ENCODE data around the gene MFSD2B.

Gene MFSD2B

DNA sequence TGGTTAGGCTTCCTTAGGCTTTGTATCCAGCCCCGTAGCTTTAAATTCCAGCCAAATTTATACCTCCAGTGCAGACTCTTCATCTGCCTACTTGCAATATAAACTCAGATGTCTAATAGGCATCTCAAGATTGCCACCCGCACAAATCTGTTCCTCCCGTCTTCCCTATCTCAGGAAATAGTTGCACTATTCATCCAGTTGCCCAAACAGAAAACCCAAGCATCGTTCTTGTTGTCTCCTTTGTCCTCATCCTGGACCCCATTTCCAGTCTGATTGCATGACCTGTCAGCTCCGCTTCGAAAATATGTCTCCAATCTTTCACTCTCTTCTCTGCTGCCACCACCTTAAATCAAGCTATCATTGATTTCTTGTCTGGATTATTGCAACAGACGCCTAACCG lies 41.9 kb downstream of the MFSD2B start:
- no peaks in the 10 kb centered on the region for H3K9me3 ChIP-seq (ENCODE audit: control insufficient read depth, insufficient read depth, low read length)
- DNase-seq (ENCODE audit: low read depth, low spot score) = no peak
- no peak overlapping the region for H3K4me3 ChIP-seq (ENCODE audit: low read length)
- H3K27ac ChIP-seq (ENCODE audit: low read length) = no peak overlapping the region
- WGBS (ENCODE audit: insufficient coverage, insufficient read length) = no CpG with 5 or more reads among the region's 8 CpGs
- H3K27me3 ChIP-seq (ENCODE audit: control insufficient read depth, insufficient read depth, low read length) = no peaks in the 10 kb centered on the region
- H3K4me1 ChIP-seq (ENCODE audit: control insufficient read depth, insufficient read depth, low read length) = no peaks in the 10 kb centered on the region
- H3K36me3 ChIP-seq (ENCODE audit: control insufficient read depth, insufficient read depth, low read length) = peaks cover 3% of the 10 kb centered on the region; the same call in 1 of the 2 replicates

GRCh38 chr2:24052951-24053350 lies 43.1 kb downstream of the MFSD2B start:
- peaks cover 3% of the 10 kb centered on the region; the same call in 1 of the 2 replicates for H3K36me3 ChIP-seq (ENCODE audit: control insufficient read depth, insufficient read depth, low read length)
- WGBS (ENCODE audit: insufficient coverage, insufficient read length) = no CpG with 5 or more reads among the region's 1 CpG
- DNase-seq (ENCODE audit: low read depth, low spot score) = no peak
- H3K4me1 ChIP-seq (ENCODE audit: control insufficient read depth, insufficient read depth, low read length) = no peaks in the 10 kb centered on the region
- H3K27ac ChIP-seq (ENCODE audit: low read length) = no peak overlapping the region
- H3K27me3 ChIP-seq (ENCODE audit: control insufficient read depth, insufficient read depth, low read length) = no peaks in the 10 kb centered on the region
- no peak overlapping the region for H3K4me3 ChIP-seq (ENCODE audit: low read length)
- H3K9me3 ChIP-seq (ENCODE audit: control insufficient read depth, insufficient read depth, low read length) = no peaks in the 10 kb centered on the region

DNA sequence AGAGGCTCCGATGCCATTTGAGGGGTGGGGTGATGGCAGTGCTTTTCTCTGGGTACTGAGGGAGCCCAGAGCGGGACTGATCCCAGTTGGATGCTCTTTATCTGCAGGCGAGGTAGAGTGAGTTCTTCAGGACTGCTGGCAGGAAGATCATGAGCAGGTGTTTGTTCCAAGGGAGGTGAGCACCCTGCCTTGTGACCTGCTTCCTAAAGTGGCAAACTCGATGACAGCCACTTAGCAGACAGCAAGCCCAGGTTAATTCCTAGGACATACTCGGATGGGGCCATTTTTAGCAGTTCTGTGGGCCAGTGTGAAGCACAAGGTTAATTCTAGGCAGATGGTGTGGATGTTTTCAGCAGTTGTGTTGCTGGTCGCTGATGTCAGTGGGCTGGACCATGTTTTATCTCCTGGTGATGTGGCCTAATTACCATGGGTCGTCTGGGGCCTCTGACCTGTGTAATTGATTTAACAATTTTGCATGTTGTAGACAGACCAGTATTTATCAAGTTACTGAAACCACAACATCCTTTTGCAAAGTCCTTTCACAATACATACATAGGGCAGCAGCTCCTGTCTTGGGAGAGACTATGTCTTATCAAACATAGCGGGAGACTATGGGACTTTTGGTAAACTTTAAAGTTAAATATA lies 44.6 kb downstream of the MFSD2B start:
- no peak for DNase-seq (ENCODE audit: low read depth, low spot score)
- H3K27me3 ChIP-seq (ENCODE audit: control insufficient read depth, insufficient read depth, low read length) = no peaks in the 10 kb centered on the region
- WGBS (ENCODE audit: insufficient coverage, insufficient read length) = no CpG with 5 or more reads among the region's 8 CpGs
- peaks cover 3% of the 10 kb centered on the region; the same call in 1 of the 2 replicates for H3K36me3 ChIP-seq (ENCODE audit: control insufficient read depth, insufficient read depth, low read length)
- H3K4me3 ChIP-seq (ENCODE audit: low read length) = no peak overlapping the region
- H3K9me3 ChIP-seq (ENCODE audit: control insufficient read depth, insufficient read depth, low read length) = no peaks in the 10 kb centered on the region
- H3K4me1 ChIP-seq (ENCODE audit: control insufficient read depth, insufficient read depth, low read length) = no peaks in the 10 kb centered on the region
- no peak overlapping the region for H3K27ac ChIP-seq (ENCODE audit: low read length)

- WGBS (ENCODE audit: insufficient coverage, insufficient read length) = no CpG with 5 or more reads among the region's 6 CpGs
- no peaks in the 10 kb centered on the region for H3K9me3 ChIP-seq (ENCODE audit: control insufficient read depth, insufficient read depth, low read length)
- H3K27me3 ChIP-seq (ENCODE audit: control insufficient read depth, insufficient read depth, low read length) = no peaks in the 10 kb centered on the region
- H3K4me3 ChIP-seq (ENCODE audit: low read length) = no peak overlapping the region
- H3K4me1 ChIP-seq (ENCODE audit: control insufficient read depth, insufficient read depth, low read length) = no peaks in the 10 kb centered on the region
- H3K36me3 ChIP-seq (ENCODE audit: control insufficient read depth, insufficient read depth, low read length) = peaks cover 3% of the 10 kb centered on the region; the same call in 1 of the 2 replicates
- no peak overlapping the region for H3K27ac ChIP-seq (ENCODE audit: low read length)
- no peak for DNase-seq (ENCODE audit: low read depth, low spot score)
These were observed 45.9 kb downstream of the MFSD2B start for GRCh38 chr2:24055750-24056149.

GRCh38 chr2:24058564-24059271 lies 48.8 kb downstream of the MFSD2B start:
- Histone ChIP-seq H3K4me1 (ENCODE audit: control insufficient read depth, insufficient read depth, low read length) (no peaks in the 10 kb centered on the region), H3K36me3 (ENCODE audit: control insufficient read depth, insufficient read depth, low read length) (peaks cover 8% of the 10 kb centered on the region; the same call in 1 of the 2 replicates), H3K4me3 (ENCODE audit: low read length) (no peak overlapping the region), H3K9me3 (ENCODE audit: control insufficient read depth, insufficient read depth, low read length) (no peaks in the 10 kb centered on the region), H3K27me3 (ENCODE audit: control insufficient read depth, insufficient read depth, low read length) (no peaks in the 10 kb centered on the region), H3K27ac (ENCODE audit: low read length) (no peak overlapping the region)
- DNase-seq (ENCODE audit: low read depth, low spot score) = no peak
- no CpG with 5 or more reads among the region's 4 CpGs for WGBS (ENCODE audit: insufficient coverage, insufficient read length)

- H3K9me3 ChIP-seq (ENCODE audit: control insufficient read depth, insufficient read depth, low read length) = no peaks in the 10 kb centered on the region
- H3K36me3 ChIP-seq (ENCODE audit: control insufficient read depth, insufficient read depth, low read length) = peaks cover 5% of the 10 kb centered on the region; the same call in 1 of the 2 replicates
- H3K4me3 ChIP-seq (ENCODE audit: low read length) = no peak overlapping the region
- H3K4me1 ChIP-seq (ENCODE audit: control insufficient read depth, insufficient read depth, low read length) = no peaks in the 10 kb centered on the region
- whole genome bisulfite sequencing (ENCODE audit: insufficient coverage, insufficient read length) = no CpG with 5 or more reads among the region's 2 CpGs
- DNase-seq (ENCODE audit: low read depth, low spot score) = no peak
- no peaks in the 10 kb centered on the region for H3K27me3 ChIP-seq (ENCODE audit: control insufficient read depth, insufficient read depth, low read length)
- H3K27ac ChIP-seq (ENCODE audit: low read length) = no peak overlapping the region
These were observed 55.5 kb downstream of the MFSD2B start for GRCh38 chr2:24065341-24065740.

DNA sequence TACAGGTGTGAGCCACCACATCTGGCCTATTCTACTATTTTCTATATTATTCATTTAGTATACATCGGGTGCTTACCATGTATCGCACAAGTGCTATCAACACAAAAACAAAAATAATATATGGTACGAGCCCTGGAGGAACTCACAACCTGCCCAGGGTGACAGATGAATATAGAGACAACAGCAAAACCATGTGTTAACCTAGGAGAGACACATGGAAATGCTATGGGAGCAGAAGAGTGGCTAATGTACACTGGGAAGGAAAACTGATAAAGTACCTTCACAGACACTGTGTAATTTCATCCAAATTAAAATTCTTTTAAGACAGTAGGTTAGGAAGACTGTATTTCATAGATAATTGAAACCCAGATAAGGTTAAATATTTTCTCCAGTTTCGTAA lies 62.4 kb downstream of the MFSD2B start:
- Histone ChIP-seq H3K9me3 (ENCODE audit: control insufficient read depth, insufficient read depth, low read length) (no peaks in the 10 kb centered on the region), H3K4me3 (ENCODE audit: low read length) (no peak overlapping the region), H3K36me3 (ENCODE audit: control insufficient read depth, insufficient read depth, low read length) (peaks cover 2% of the 10 kb centered on the region; the same call in 1 of the 2 replicates), H3K27me3 (ENCODE audit: control insufficient read depth, insufficient read depth, low read length) (no peaks in the 10 kb centered on the region), H3K4me1 (ENCODE audit: control insufficient read depth, insufficient read depth, low read length) (no peaks in the 10 kb centered on the region), H3K27ac (ENCODE audit: low read length) (no peak overlapping the region)
- WGBS (ENCODE audit: insufficient coverage, insufficient read length) = no CpG with 5 or more reads among the region's 4 CpGs
- DNase-seq (ENCODE audit: low read depth, low spot score) = no peak

DNA sequence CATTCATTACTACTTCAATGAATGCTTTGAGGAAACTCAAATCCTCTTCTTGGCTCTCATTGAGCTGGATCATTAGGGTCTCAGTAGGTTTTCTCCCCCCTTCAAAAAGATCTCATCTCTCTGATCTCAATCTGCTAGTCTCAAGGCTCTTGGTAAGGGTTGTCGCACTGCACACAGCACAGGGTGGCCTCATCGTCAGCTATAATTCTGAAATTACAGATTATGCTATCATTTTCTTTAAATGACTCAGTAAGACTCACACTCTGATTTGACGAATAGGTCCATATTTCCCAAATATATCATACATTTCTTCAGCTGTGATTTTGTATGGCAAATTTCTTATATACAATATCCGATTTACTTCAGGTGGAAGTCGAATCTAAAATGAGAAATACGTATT lies 63.9 kb downstream of the MFSD2B start:
- no peak overlapping the region for H3K27ac ChIP-seq (ENCODE audit: low read length)
- no peak overlapping the region for H3K4me3 ChIP-seq (ENCODE audit: low read length)
- no peaks in the 10 kb centered on the region for H3K4me1 ChIP-seq (ENCODE audit: control insufficient read depth, insufficient read depth, low read length)
- WGBS (ENCODE audit: insufficient coverage, insufficient read length) = no CpG with 5 or more reads among the region's 6 CpGs
- H3K27me3 ChIP-seq (ENCODE audit: control insufficient read depth, insufficient read depth, low read length) = no peaks in the 10 kb centered on the region
- no peak for DNase-seq (ENCODE audit: low read depth, low spot score)
- H3K36me3 ChIP-seq (ENCODE audit: control insufficient read depth, insufficient read depth, low read length) = peaks cover 2% of the 10 kb centered on the region; the same call in 1 of the 2 replicates
- H3K9me3 ChIP-seq (ENCODE audit: control insufficient read depth, insufficient read depth, low read length) = no peaks in the 10 kb centered on the region

DNA sequence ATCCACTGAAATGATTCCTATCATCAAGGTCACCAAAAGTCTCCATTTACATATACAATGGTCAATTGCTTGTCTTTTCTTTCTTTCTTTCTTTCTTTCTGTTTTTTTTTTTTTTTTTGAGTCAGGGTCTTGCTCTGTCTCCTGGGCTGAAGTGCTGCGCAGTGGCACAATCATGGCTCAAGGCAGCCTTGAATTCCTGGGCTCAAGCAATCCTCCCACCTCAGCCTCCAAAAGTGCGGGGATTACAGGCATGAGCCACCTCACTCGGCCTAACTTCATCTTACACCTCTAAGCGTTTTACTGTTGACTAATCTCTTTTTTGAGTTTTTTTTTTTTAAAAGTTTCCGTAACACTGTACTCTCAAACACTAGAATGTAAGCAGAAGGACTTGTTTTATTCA lies 65.4 kb downstream of the MFSD2B start:
- H3K4me3 ChIP-seq (ENCODE audit: low read length) = peak overlapping the region; percentile 78; the same call in 1 of the 2 replicates
- no peaks in the 10 kb centered on the region for H3K4me1 ChIP-seq (ENCODE audit: control insufficient read depth, insufficient read depth, low read length)
- WGBS (ENCODE audit: insufficient coverage, insufficient read length) = no CpG with 5 or more reads among the region's 5 CpGs
- peaks cover 2% of the 10 kb centered on the region; the same call in 1 of the 2 replicates for H3K36me3 ChIP-seq (ENCODE audit: control insufficient read depth, insufficient read depth, low read length)
- no peaks in the 10 kb centered on the region for H3K27me3 ChIP-seq (ENCODE audit: control insufficient read depth, insufficient read depth, low read length)
- no peak for DNase-seq (ENCODE audit: low read depth, low spot score)
- no peaks in the 10 kb centered on the region for H3K9me3 ChIP-seq (ENCODE audit: control insufficient read depth, insufficient read depth, low read length)
- no peak overlapping the region for H3K27ac ChIP-seq (ENCODE audit: low read length)

Data from iPS DF 6.9 (cell line).